ENCODE measurements around the gene AGBL4. TPM values are rescaled to one million over a fixed set of nuclear protein-coding genes. Genes with fewer than 3 reads are reported as not detected.

AGBL4 gene
- total and polyA plus RNA-seq, 7 donors, result 0.01 to 0.05 TPM; not detected in 5

DNA sequence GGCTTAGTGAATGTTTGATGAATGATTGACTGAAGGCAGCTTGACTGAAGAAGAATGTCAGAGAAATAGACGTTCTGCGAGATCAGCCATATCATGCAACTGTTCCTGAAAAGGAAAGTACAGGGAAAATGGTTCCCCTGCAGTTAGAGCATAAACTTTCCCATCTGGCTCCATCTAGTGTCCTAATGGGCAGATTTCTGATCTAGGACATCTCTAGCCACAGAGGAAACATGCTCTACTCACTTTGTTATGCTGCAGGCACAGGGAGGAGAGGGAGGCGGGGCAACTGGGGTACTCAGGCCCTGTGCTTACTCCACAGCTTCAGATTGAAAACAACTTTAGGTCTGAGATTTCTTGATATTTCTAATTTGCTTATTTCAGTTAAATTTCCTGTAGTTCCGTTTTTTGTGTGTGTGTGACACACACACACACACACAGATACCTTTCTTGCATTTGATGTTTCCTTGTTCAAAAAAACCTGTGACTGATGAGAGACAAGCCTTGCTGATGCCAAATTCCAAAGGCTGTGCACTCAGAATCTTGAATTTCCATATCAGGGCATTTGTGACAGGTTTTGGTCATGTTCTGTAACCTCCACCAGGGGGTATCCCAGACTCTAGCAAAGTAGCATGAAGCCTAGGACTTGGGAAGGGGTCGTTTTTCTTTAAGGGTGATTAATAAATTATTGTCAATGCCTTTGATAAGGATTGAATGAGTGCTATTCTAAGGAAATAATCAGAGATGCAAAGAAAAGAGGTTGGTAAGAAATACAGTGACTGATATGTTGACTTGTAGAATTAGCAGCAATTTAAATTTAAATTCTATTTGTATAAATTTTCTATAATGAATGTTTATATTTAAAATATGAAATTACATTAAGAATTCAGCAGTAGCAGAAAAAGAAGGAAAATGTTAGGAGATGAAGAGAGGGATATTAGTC, 1107.4 kb downstream of the AGBL4 start:
- DNase-seq, result no peak
- Histone ChIP-seq H3K4me1 (no peaks in the 10 kb centered on the region), H3K9me3 (no peaks in the 10 kb centered on the region), H3K4me3 (no peak overlapping the region), H3K27me3 (ENCODE audit: insufficient read depth in 3 of 3, low read length in 2 of 3) (peaks cover 0 to 7% (median 0%) of the 10 kb centered on the region in 3 donors), H3K27ac (no peak overlapping the region), H3K36me3 (ENCODE audit: insufficient read depth in 1 of 2, low read depth in 1 of 2) (no peaks in the 10 kb centered on the region)
- no peak for ATAC-seq
- TF ChIP-seq, protein P1, sequence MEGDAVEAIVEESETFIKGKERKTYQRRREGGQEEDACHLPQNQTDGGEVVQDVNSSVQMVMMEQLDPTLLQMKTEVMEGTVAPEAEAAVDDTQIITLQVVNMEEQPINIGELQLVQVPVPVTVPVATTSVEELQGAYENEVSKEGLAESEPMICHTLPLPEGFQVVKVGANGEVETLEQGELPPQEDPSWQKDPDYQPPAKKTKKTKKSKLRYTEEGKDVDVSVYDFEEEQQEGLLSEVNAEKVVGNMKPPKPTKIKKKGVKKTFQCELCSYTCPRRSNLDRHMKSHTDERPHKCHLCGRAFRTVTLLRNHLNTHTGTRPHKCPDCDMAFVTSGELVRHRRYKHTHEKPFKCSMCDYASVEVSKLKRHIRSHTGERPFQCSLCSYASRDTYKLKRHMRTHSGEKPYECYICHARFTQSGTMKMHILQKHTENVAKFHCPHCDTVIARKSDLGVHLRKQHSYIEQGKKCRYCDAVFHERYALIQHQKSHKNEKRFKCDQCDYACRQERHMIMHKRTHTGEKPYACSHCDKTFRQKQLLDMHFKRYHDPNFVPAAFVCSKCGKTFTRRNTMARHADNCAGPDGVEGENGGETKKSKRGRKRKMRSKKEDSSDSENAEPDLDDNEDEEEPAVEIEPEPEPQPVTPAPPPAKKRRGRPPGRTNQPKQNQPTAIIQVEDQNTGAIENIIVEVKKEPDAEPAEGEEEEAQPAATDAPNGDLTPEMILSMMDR (IDR thresholded peaks at IDR 0.05), result peak; percentile 19
- 28 to 37% (median 34%) methylated on average over 5 of the region's 5 CpGs for WGBS, 3 donors
- intact Hi-C loops (cut with DNase I), result no loop called here

DNA sequence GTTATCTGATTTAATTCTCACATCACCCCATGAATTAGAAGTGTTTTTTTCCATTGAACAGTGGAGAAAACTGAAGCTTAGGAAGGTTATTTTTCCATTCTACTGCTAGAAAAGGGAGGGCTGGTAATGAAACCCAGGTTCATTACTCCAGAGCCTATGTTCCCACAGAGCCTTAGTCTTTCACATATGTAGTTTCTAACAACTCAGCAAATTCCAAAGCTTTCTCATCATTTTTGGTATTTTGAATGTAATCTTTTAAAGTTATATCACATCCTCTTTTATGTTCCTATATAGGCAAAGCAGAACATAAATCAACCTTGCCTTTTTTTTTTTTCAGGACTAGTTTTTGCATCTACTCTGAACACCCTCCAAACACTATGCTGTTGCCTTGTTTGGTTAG, 1115.1 kb downstream of the AGBL4 start:
- intact Hi-C loops (cut with DNase I), result no loop called here
- H3K4me1 ChIP-seq, result no peaks in the 10 kb centered on the region
- peaks cover 0 to 7% (median 0%) of the 10 kb centered on the region in 3 donors for H3K27me3 ChIP-seq (ENCODE audit: insufficient read depth in 3 of 3, low read length in 2 of 3)
- ATAC-seq (no peak), DNase-seq (no peak)
- H3K9me3 ChIP-seq, result no peaks in the 10 kb centered on the region
- no peak overlapping the region for H3K27ac ChIP-seq
- no peaks in the 10 kb centered on the region for H3K36me3 ChIP-seq (ENCODE audit: insufficient read depth in 1 of 2, low read depth in 1 of 2)
- no peak overlapping the region for H3K4me3 ChIP-seq
- TF ChIP-seq, protein P1 (IDR thresholded peaks at IDR 0.05), result no peak

DNA sequence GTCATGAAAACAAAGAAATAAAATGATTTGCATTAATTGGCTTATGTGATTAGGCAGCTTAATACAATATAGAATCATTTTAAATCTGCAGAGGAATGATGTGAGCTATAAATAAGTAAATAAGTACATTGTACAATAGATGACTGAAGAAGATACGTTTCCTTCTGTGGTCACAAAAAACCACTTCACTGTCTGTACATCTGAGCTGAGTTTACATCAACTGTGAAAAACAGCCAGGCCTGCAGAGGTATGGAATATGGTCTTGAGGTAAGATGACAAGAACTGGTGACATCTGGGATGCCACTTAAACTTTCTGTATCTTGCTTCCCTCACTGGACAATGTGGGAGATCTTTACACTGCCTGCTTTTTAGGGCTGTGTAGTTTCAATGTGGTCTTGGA, 1117.0 kb downstream of the AGBL4 start:
- no peak for ATAC-seq
- DNase-seq, result no peak
- H3K9me3 ChIP-seq, result no peaks in the 10 kb centered on the region
- TF ChIP-seq, protein P1 (IDR thresholded peaks at IDR 0.05), result no peak
- intact Hi-C loops (cut with DNase I), result no loop called here
- H3K36me3 ChIP-seq (ENCODE audit: insufficient read depth in 1 of 2, low read depth in 1 of 2), result no peaks in the 10 kb centered on the region
- no peaks in the 10 kb centered on the region for H3K4me1 ChIP-seq
- WGBS, 3 donors, result 65 to 83% (median 67%) methylated on average over 1 of the region's 1 CpG
- H3K4me3 ChIP-seq, result no peak overlapping the region
- H3K27me3 ChIP-seq (ENCODE audit: insufficient read depth in 3 of 3, low read length in 2 of 3), result no peaks in the 10 kb centered on the region
- H3K27ac ChIP-seq, result no peak overlapping the region

DNA sequence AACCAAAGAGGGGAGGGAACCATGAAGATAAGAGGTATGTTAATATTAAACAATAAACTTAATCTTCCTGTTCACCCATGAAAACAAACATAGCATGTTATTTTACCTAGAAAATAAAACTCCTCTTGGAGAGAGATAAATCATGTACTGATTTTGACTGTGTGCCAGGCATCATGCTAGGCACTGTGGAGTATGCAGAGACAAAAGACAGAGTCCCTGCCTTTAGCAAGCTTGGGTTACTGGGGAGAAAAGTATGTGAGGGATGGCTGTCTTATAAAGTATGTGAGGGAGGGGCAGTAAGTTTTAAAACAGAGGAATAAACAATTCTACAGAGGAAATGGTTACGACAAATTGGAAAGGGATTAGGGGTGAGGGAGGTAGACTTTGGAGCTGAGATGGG, 1117.6 kb downstream of the AGBL4 start:
- no peak overlapping the region for H3K4me3 ChIP-seq
- H3K9me3 ChIP-seq, result no peaks in the 10 kb centered on the region
- TF ChIP-seq, protein P1 (IDR thresholded peaks at IDR 0.05), result no peak
- ATAC-seq, result no peak
- no peaks in the 10 kb centered on the region for H3K36me3 ChIP-seq (ENCODE audit: insufficient read depth in 1 of 2, low read depth in 1 of 2)
- no peak overlapping the region for H3K27ac ChIP-seq
- DNase-seq, result no peak
- no peaks in the 10 kb centered on the region for H3K4me1 ChIP-seq
- no peaks in the 10 kb centered on the region for H3K27me3 ChIP-seq (ENCODE audit: insufficient read depth in 3 of 3, low read length in 2 of 3)
- intact Hi-C loops (cut with DNase I), result no loop called here
- 67 to 72% (median 68%) methylated on average over 1 of the region's 1 CpG for WGBS, 3 donors

Measured in psoas muscle (tissue), 8 donors.